Gastrocnemius medialis (tissue), 4 donors: ENCODE measurements around the gene GALNT18.

Source experiments
- POLR2A ChIP-seq, 2 donors: fragments of 450-650 bp; IDR thresholded peaks; one replicate each; pipeline ENCODE4 v1.6.1; 2017; ENCODE audit warnings: antibody characterized with exemption in 2 of 2, mild to moderate bottlenecking in 2 of 2, moderate library complexity in 2 of 2
- TF ChIP-seq, protein P1 (sequence below), 5 experiments: fragments of 450-650 bp in 3 of 5; fragments of 200-600 bp in 2 of 5; sonication (generic) in 2 of 5; IDR thresholded peaks in 4 of 5; conservative IDR thresholded peaks in 1 of 5; 1 replicate in 4 of 5; 2 replicates in 1 of 5; pipeline ENCODE4 v1.5.1; 2016 to 2019; ENCODE audit warnings: antibody characterized with exemption in 5 of 5, mild to moderate bottlenecking in 3 of 5, moderate library complexity in 3 of 5

DNA sequence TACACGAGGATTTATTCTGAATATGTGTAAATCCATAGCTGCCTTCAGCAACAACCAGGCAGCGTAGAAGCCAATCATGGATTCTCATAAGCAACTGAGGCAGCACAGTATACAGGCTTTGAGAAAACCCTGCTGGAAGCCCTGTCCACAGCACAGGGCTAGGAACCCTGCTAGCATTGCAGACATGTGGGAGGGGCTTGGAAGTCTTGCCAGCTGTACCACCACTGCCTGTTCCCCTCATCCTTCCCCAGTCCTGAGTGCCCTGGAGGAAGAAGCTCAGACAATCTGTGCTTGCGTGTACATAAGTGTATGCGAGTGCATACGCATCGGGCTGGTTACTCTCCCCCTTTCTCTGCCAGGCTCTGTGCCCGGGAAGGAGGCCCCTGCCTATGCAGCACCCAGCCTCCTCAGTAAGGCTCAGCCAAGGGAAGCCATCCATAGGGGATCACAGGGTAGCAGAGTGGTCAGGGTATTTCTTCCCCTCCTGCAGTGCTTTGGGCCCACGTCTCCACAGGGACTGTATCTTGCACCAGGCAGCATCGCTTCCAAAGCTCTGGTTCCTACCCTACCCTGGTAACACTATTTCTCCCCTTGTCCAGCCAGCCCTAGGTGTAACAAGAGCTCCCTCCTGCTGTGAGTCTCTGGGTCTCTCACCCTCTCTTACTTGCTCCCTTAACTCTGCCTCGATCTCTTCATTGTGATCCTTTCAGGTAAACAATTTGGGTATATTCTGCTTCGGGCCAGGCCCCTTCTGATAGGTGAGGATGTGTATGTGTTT is 90.5 kb downstream of the GALNT18 start:
- TF ChIP-seq, protein P1, sequence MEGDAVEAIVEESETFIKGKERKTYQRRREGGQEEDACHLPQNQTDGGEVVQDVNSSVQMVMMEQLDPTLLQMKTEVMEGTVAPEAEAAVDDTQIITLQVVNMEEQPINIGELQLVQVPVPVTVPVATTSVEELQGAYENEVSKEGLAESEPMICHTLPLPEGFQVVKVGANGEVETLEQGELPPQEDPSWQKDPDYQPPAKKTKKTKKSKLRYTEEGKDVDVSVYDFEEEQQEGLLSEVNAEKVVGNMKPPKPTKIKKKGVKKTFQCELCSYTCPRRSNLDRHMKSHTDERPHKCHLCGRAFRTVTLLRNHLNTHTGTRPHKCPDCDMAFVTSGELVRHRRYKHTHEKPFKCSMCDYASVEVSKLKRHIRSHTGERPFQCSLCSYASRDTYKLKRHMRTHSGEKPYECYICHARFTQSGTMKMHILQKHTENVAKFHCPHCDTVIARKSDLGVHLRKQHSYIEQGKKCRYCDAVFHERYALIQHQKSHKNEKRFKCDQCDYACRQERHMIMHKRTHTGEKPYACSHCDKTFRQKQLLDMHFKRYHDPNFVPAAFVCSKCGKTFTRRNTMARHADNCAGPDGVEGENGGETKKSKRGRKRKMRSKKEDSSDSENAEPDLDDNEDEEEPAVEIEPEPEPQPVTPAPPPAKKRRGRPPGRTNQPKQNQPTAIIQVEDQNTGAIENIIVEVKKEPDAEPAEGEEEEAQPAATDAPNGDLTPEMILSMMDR (IDR thresholded peaks at IDR 0.05 in 4 of 5, conservative IDR thresholded peaks at IDR 0.05 in 1 of 5), result no peak
- TF ChIP-seq POLR2A (IDR thresholded peaks at IDR 0.05), result no peak
